H9 (cell line): ENCODE measurements around the gene ARHGAP29. TPM values are rescaled to one million over a fixed set of nuclear protein-coding genes. Genes with fewer than 3 reads are reported as not detected.

Experiments
- DNase-seq: peaks from one replicate; pipeline ENCODE4 v3.0.0-alpha.2; 2017
- H2AFZ ChIP-seq: one replicate; pipeline ENCODE4 v1.6.1; 2013; ENCODE audit warnings: mild to moderate bottlenecking, low read length, control low read depth, moderate library complexity
- H2AK5ac ChIP-seq: 2 replicates; pipeline ENCODE4 v1.6.1; 2013; ENCODE audit warnings: low read length, control low read depth, mixed read lengths; ENCODE audit not compliant: insufficient read length
- H2BK120ac ChIP-seq: one replicate; pipeline ENCODE4 v1.6.1; 2013; ENCODE audit warnings: low read depth, mild to moderate bottlenecking, low read length, control low read depth, inconsistent platforms; ENCODE audit not compliant: poor library complexity, severe bottlenecking
- H2BK12ac ChIP-seq: 2 replicates; pipeline ENCODE4 v1.6.1; 2013; ENCODE audit warnings: low read length, control low read depth, mixed read lengths, low read depth; ENCODE audit not compliant: insufficient read length
- H2BK15ac ChIP-seq: 2 replicates; pipeline ENCODE4 v1.6.1; 2013; ENCODE audit warnings: low read depth, low read length, control low read depth
- H2BK20ac ChIP-seq: one replicate; pipeline ENCODE4 v1.6.1; 2013; ENCODE audit warnings: low read depth, mild to moderate bottlenecking, low read length, control low read depth, inconsistent platforms; ENCODE audit not compliant: poor library complexity, severe bottlenecking
- H2BK5ac ChIP-seq: 2 replicates; pipeline ENCODE4 v1.6.1; 2013; ENCODE audit warnings: low read length, control low read depth, mixed read lengths; ENCODE audit not compliant: insufficient read length
- H3K14ac ChIP-seq: 2 replicates; pipeline ENCODE4 v1.6.1; 2013; ENCODE audit warnings: low read length, control low read depth; ENCODE audit not compliant: insufficient read depth
- H3K18ac ChIP-seq: 2 replicates; pipeline ENCODE4 v1.6.1; 2013; ENCODE audit warnings: low read depth, mild to moderate bottlenecking, mixed read lengths, low read length, control low read depth; ENCODE audit not compliant: insufficient read length
- H3K23ac ChIP-seq: 2 replicates; pipeline ENCODE4 v1.6.1; 2013; ENCODE audit warnings: low read length, control low read depth, mixed read lengths, low read depth; ENCODE audit not compliant: insufficient read length
- H3K23me2 ChIP-seq: 2 replicates; pipeline ENCODE4 v1.6.1; 2013; ENCODE audit warnings: low read depth, mild to moderate bottlenecking, mixed read lengths, low read length, control low read depth; ENCODE audit not compliant: insufficient read length, poor library complexity, severe bottlenecking
- H3K27ac ChIP-seq: 2 replicates; pipeline ENCODE4 v1.5.1; 2013; ENCODE audit warnings: low read length, control low read depth, mixed read lengths, low read depth; ENCODE audit not compliant: insufficient read length
- H3K27me3 ChIP-seq: 2 replicates; pipeline ENCODE4 v1.6.1; 2013; ENCODE audit warnings: low read length, control low read depth, inconsistent platforms; ENCODE audit not compliant: insufficient read depth
- H3K4ac ChIP-seq: 2 replicates; pipeline ENCODE4 v1.6.1; 2013; ENCODE audit warnings: low read depth, mild to moderate bottlenecking, control low read depth, inconsistent platforms, low read length, moderate library complexity
- H3K4me1 ChIP-seq: 2 replicates; pipeline ENCODE4 v1.6.1; 2013; ENCODE audit warnings: low read length, control low read depth, inconsistent platforms; ENCODE audit not compliant: insufficient read depth
- H3K4me2 ChIP-seq: 2 replicates; pipeline ENCODE4 v1.6.1; 2013; ENCODE audit warnings: low read length, control low read depth, mixed read lengths; ENCODE audit not compliant: insufficient read length, insufficient read depth
- H3K56ac ChIP-seq: 2 replicates; pipeline ENCODE4 v1.6.1; 2013; ENCODE audit warnings: low read depth, mild to moderate bottlenecking, mixed read lengths, low read length, control low read depth; ENCODE audit not compliant: insufficient read length
- H3K79me1 ChIP-seq: 2 replicates; pipeline ENCODE4 v1.6.1; 2013; ENCODE audit warnings: low read depth, mild to moderate bottlenecking, moderate library complexity, low read length, control low read depth, inconsistent platforms; ENCODE audit not compliant: insufficient read depth, poor library complexity, severe bottlenecking
- H3K79me2 ChIP-seq: 2 replicates; pipeline ENCODE4 v1.6.1; 2013; ENCODE audit warnings: low read length, control low read depth, inconsistent platforms; ENCODE audit not compliant: insufficient read depth
- H3K9ac ChIP-seq: 2 replicates; pipeline ENCODE4 v1.6.1; 2013; ENCODE audit warnings: low read length, control low read depth, mixed read lengths; ENCODE audit not compliant: insufficient read length; ENCODE audit errors: extremely low read depth
- H3K9me3 ChIP-seq: one replicate; pipeline ENCODE4 v1.6.1; 2013; ENCODE audit warnings: low read depth, low read length, inconsistent platforms; ENCODE audit not compliant: control insufficient read depth
- H3T11ph ChIP-seq: one replicate; pipeline ENCODE4 v1.6.1; 2013; ENCODE audit warnings: mild to moderate bottlenecking, low read length, control low read depth, inconsistent platforms
- H4K20me1 ChIP-seq: one replicate; pipeline ENCODE4 v1.6.1; 2013; ENCODE audit not compliant: control insufficient read depth, insufficient read length, insufficient read depth
- H4K5ac ChIP-seq: 2 replicates; pipeline ENCODE4 v1.6.1; 2013; ENCODE audit warnings: low read depth, mild to moderate bottlenecking, mixed read lengths, low read length, control low read depth; ENCODE audit not compliant: insufficient read length
- H4K8ac ChIP-seq: replicated peaks from 2 replicates; pipeline ENCODE4 v1.6.1; 2013; ENCODE audit warnings: low read length, control low read depth, mixed read lengths, low read depth; ENCODE audit not compliant: insufficient read length
- H4K91ac ChIP-seq: 2 replicates; pipeline ENCODE4 v1.6.1; 2013; ENCODE audit warnings: low read depth, mild to moderate bottlenecking, moderate library complexity, mixed read lengths, low read length, control low read depth; ENCODE audit not compliant: insufficient read length
- H3K27ac Mint-ChIP-seq, 3 experiments: 2 replicates in 2 of 3; 3 replicates in 1 of 3; pipeline ENCODE4 v1.8.0; 2020 to 2021; ENCODE audit warnings: mixed read lengths in 3 of 3, mild to moderate bottlenecking in 1 of 3, moderate library complexity in 1 of 3
- H3K27me3 Mint-ChIP-seq: 2 replicates; pipeline ENCODE4 v1.8.0; 2021; ENCODE audit warnings: low read depth, mild to moderate bottlenecking, moderate library complexity, mixed read lengths
- H3K36me3 Mint-ChIP-seq, 3 experiments: 2 replicates in 2 of 3; 3 replicates in 1 of 3; pipeline ENCODE4 v1.8.0; 2020 to 2021; ENCODE audit warnings: low read depth in 3 of 3, mixed read lengths in 3 of 3; ENCODE audit not compliant: insufficient read depth in 1 of 3
- H3K4me1 Mint-ChIP-seq, 2 experiments: 2 replicates each; pipeline ENCODE4 v1.8.0; 2020; ENCODE audit warnings: mixed read lengths in 2 of 2
- H3K4me3 Mint-ChIP-seq, 2 experiments: 2 replicates in 1 of 2; 3 replicates in 1 of 2; pipeline ENCODE4 v1.8.0; 2020 to 2021; ENCODE audit warnings: mild to moderate bottlenecking in 2 of 2, mixed read lengths in 2 of 2, moderate library complexity in 1 of 2
- H3K9me3 Mint-ChIP-seq, 2 experiments: 2 replicates in 1 of 2; 3 replicates in 1 of 2; pipeline ENCODE4 v1.8.0; 2020; ENCODE audit warnings: mild to moderate bottlenecking in 2 of 2, mixed read lengths in 2 of 2, moderate library complexity in 1 of 2
- WGBS: extraction: QIAGEN DNeasy Blood & Tissue Kit; methylation state at CpG from one replicate; pipeline ENCODE4 v1.1.7; 2013; ENCODE audit warnings: missing lambda C conversion rate, low lambda C conversion rate, mixed read lengths; ENCODE audit not compliant: insufficient read length; ENCODE audit errors: extremely low coverage; 5-methylcytosine and 5-hydroxymethylcytosine counted together
- total RNA-seq: library from RNA; stranded (reverse); gene quantifications from 2 replicates; pipeline ENCODE4 v1.2.1, GENCODE V29; 2021
- TF ChIP-seq, protein P1 (sequence below): fragments of 200-600 bp; sonication (generic); conservative IDR thresholded peaks from 3 replicates; pipeline ENCODE4 v1.8.0; 2021; ENCODE audit warnings: antibody characterized with exemption, mild to moderate bottlenecking

The ARHGAP29 gene
- total RNA-seq, 1 experiment from 2014 or later = 1.3 TPM

GRCh38 chr1:94125551-94126514, 111.6 kb downstream of the ARHGAP29 start:
- Histone ChIP-seq H3K23me2 (no peaks in the 10 kb centered on the region), H2AK5ac (no peak overlapping the region), H3T11ph (no peak overlapping the region), H3K4me1 (no peaks in the 10 kb centered on the region; the same call in 1 of the 2 replicates), H3K9me3 (no peaks in the 10 kb centered on the region), H4K8ac (no peak overlapping the region), H3K23ac (no peak overlapping the region), H3K14ac (no peak overlapping the region), H4K5ac (no peak overlapping the region), H3K4ac (no peak overlapping the region), H3K18ac (no peak overlapping the region), H2BK15ac (no peak overlapping the region), H3K79me2 (no peaks in the 10 kb centered on the region), H2BK120ac (no peak overlapping the region), H2BK5ac (no peak overlapping the region), H2BK20ac (no peak overlapping the region), H3K27ac (no peak overlapping the region), H4K91ac (no peak overlapping the region), H3K79me1 (no peaks in the 10 kb centered on the region), H3K4me2 (no peak overlapping the region), H3K27me3 (no peaks in the 10 kb centered on the region), H3K9ac (no peak overlapping the region), H2BK12ac (no peak overlapping the region), H4K20me1 (no peaks in the 10 kb centered on the region), H3K56ac (no peak overlapping the region), H2AFZ (no peak overlapping the region)
- peaks cover 14% of the 10 kb centered on the region for H3K27me3 Mint-ChIP-seq
- H3K4me1 Mint-ChIP-seq = peaks cover 18 to 22% of the 10 kb centered on the region in 2 experiments
- no peaks in the 10 kb centered on the region for H3K36me3 Mint-ChIP-seq
- H3K9me3 Mint-ChIP-seq = no peaks in the 10 kb centered on the region
- TF ChIP-seq, protein P1, sequence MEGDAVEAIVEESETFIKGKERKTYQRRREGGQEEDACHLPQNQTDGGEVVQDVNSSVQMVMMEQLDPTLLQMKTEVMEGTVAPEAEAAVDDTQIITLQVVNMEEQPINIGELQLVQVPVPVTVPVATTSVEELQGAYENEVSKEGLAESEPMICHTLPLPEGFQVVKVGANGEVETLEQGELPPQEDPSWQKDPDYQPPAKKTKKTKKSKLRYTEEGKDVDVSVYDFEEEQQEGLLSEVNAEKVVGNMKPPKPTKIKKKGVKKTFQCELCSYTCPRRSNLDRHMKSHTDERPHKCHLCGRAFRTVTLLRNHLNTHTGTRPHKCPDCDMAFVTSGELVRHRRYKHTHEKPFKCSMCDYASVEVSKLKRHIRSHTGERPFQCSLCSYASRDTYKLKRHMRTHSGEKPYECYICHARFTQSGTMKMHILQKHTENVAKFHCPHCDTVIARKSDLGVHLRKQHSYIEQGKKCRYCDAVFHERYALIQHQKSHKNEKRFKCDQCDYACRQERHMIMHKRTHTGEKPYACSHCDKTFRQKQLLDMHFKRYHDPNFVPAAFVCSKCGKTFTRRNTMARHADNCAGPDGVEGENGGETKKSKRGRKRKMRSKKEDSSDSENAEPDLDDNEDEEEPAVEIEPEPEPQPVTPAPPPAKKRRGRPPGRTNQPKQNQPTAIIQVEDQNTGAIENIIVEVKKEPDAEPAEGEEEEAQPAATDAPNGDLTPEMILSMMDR = peak; percentile 19; the same call in 1 of the 3 replicates
- peak; percentile 47 for DNase-seq
- H3K27ac Mint-ChIP-seq = no peak overlapping the region
- WGBS = no CpG with 5 or more reads among the region's 6 CpGs
- no peak overlapping the region; a peak in 1 of 5 replicates for H3K4me3 Mint-ChIP-seq
